ENCODE data around the gene CRYBB1.

- TF ChIP-seq, protein P1, sequence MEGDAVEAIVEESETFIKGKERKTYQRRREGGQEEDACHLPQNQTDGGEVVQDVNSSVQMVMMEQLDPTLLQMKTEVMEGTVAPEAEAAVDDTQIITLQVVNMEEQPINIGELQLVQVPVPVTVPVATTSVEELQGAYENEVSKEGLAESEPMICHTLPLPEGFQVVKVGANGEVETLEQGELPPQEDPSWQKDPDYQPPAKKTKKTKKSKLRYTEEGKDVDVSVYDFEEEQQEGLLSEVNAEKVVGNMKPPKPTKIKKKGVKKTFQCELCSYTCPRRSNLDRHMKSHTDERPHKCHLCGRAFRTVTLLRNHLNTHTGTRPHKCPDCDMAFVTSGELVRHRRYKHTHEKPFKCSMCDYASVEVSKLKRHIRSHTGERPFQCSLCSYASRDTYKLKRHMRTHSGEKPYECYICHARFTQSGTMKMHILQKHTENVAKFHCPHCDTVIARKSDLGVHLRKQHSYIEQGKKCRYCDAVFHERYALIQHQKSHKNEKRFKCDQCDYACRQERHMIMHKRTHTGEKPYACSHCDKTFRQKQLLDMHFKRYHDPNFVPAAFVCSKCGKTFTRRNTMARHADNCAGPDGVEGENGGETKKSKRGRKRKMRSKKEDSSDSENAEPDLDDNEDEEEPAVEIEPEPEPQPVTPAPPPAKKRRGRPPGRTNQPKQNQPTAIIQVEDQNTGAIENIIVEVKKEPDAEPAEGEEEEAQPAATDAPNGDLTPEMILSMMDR (IDR thresholded peaks at IDR 0.05) = no peak
- TF ChIP-seq POLR2A (IDR thresholded peaks at IDR 0.05) = no peak
Measured at GRCh38 chr22:26609287-26609686, 8.5 kb downstream of the CRYBB1 start.
